ENCODE measurements around the gene IGF2R. TPM values are rescaled to one million over a fixed set of nuclear protein-coding genes. Genes with fewer than 3 reads are reported as not detected.

Gene IGF2R
- total RNA-seq, 4 donors from 2014 or later, result 85.0 to 145 (median 103) TPM

GRCh38 chr6:160124605-160125004, 155.7 kb downstream of the IGF2R start:
- TF ChIP-seq, protein P1, sequence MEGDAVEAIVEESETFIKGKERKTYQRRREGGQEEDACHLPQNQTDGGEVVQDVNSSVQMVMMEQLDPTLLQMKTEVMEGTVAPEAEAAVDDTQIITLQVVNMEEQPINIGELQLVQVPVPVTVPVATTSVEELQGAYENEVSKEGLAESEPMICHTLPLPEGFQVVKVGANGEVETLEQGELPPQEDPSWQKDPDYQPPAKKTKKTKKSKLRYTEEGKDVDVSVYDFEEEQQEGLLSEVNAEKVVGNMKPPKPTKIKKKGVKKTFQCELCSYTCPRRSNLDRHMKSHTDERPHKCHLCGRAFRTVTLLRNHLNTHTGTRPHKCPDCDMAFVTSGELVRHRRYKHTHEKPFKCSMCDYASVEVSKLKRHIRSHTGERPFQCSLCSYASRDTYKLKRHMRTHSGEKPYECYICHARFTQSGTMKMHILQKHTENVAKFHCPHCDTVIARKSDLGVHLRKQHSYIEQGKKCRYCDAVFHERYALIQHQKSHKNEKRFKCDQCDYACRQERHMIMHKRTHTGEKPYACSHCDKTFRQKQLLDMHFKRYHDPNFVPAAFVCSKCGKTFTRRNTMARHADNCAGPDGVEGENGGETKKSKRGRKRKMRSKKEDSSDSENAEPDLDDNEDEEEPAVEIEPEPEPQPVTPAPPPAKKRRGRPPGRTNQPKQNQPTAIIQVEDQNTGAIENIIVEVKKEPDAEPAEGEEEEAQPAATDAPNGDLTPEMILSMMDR (IDR thresholded peaks at IDR 0.05; ENCODE audit: low read depth), result no peak

- TF ChIP-seq, protein P1 (IDR thresholded peaks at IDR 0.05; ENCODE audit: low read depth), result no peak
Measured at GRCh38 chr6:160127270-160128124, 158.6 kb downstream of the IGF2R start.

GRCh38 chr6:160128125-160128683, 159.3 kb downstream of the IGF2R start:
- TF ChIP-seq, protein P1 (IDR thresholded peaks at IDR 0.05; ENCODE audit: low read depth), result no peak

DNA sequence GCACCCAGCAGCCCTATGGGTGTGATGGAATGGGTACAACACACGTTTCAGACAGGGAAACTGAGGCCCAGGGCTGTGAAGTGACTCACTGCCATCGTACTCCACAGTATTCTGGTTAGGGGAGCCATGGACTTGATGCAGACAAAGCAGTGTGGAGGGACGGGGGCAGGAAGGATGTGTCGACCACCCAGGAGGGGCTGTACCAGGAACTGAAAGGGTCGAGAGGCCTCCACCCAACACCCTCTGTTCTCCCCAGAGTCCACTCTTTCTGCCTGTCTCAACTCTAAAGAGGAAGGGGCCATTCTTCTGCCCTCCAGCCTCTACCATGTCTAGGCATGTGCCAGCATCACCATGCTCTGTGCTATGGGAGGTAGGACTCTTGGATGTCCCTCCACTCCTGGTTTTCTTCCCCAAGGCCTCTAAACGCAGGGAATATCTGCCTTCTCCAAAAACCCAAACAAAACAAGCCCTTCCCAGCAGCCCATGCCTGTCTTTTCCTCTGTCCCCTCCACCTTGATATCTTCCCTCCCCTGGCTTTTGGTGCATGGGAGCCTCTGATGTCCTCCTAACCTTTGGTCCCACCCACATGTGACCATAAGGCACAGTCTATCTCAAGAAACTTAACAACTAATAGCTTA, 160.1 kb downstream of the IGF2R start:
- TF ChIP-seq, protein P1 (IDR thresholded peaks at IDR 0.05; ENCODE audit: low read depth), result no peak

GRCh38 chr6:160129881-160130615, 161.2 kb downstream of the IGF2R start:
- TF ChIP-seq, protein P1 (IDR thresholded peaks at IDR 0.05; ENCODE audit: low read depth), result no peak

DNA sequence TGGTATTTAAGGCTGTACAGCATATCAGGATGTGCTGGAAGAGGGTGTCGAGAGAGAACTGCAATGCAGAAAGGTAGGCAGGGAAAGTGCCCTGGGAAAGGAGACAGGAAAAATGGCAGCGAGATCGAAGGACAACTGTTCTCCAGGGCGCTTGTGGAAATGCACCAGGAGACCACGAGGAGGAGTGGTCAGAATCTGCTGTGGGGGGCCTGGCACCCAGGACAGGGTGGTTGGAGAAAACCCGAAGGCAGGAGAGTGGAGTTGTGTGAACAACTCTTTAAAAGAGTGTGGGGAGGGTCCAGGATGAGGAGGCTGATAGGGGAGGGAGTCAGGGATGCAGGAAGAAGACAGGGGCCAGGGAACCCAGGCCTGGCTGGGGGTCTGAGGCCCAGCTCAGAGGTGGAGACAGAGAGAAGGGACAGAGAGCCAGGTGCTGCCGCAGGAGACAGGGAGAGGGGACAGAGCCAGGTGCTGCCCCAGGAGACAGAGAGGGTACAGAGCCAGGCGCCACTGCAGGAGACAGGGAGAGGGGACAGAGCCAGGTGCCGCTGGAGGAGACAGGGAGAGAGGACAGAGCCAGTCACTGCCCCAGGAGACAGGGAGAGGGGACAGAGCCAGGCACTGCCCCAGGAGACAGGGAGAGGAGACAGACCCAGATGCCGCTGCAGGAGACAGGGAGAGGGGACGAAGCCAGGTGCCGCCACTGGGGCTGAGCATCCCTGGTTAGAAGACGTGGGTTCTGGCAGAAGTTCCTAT, 162.0 kb downstream of the IGF2R start:
- TF ChIP-seq, protein P1 (IDR thresholded peaks at IDR 0.05; ENCODE audit: low read depth), result no peak
